ENCODE measurements around the gene ACSL5.

The ACSL5 gene

DNA sequence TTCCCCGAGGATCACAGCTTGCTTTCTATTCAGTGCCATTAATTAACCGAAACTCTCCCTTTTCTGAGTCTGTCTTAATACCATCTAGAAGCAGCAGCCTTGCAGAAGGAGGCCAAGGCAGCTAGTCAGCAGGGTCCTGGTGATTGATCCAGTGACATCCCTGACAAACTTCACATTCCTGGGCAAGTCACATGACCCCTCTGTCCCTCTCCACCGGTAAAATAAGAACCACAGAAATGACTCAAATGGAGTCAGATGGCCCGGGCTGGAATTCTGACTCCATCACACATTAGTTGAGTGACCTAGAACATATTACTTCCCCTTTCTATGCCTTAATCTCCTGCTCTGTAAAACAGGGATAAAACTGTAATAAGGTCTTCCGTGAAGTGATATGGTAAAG lies 17.2 kb upstream of the ACSL5 start:
- Histone ChIP-seq H3K4me1 (ENCODE audit: control insufficient read depth, insufficient read depth, low read length) (no peaks in the 10 kb centered on the region), H3K36me3 (ENCODE audit: control insufficient read depth, insufficient read depth, low read length) (no peaks in the 10 kb centered on the region), H3K27ac (ENCODE audit: low read depth, low read length) (no peak overlapping the region), H3K9ac (ENCODE audit: low read length) (no peak overlapping the region), H3K27me3 (ENCODE audit: control insufficient read depth, insufficient read depth, low read length) (no peaks in the 10 kb centered on the region), H3K4me3 (ENCODE audit: low read length) (no peak overlapping the region)

DNA sequence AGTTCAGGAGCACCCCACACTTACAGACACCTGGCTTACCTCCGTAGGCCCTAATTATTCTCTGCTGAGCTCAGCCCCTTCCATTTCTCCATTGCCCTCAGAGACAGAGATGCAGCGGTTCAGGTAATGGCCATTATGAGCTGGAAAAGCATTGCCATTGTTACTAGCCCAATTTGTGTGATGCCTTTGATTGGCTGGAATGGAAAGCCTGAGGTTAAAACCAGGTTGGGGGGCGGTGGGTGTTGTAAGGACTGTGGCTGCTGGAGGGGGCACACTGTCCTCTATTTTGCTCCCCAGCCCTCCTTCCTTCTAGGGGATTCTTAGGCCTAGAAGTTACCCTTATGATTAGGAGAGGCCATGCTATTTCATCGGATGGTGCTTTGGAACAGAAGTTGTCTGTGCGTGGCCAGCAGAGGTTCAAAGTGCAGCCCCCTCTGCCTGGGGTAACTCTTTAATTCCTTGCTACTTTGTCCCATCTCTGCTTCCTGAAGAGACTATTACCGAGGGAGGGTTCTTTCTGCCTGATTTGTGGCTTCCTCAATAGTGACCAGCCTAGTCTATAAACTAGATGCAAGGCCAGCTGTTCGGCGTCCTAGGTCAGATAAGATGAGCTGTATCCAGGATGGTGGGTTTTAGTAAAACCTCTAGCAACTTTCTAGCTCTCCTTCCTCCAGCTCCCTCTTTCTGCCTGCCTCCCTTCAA lies 14.2 kb upstream of the ACSL5 start:
- Histone ChIP-seq H3K27ac (ENCODE audit: low read depth, low read length) (no peak overlapping the region), H3K9ac (ENCODE audit: low read length) (no peak overlapping the region), H3K4me3 (ENCODE audit: low read length) (no peak overlapping the region), H3K36me3 (ENCODE audit: control insufficient read depth, insufficient read depth, low read length) (no peaks in the 10 kb centered on the region), H3K27me3 (ENCODE audit: control insufficient read depth, insufficient read depth, low read length) (no peaks in the 10 kb centered on the region), H3K4me1 (ENCODE audit: control insufficient read depth, insufficient read depth, low read length) (no peaks in the 10 kb centered on the region)

DNA sequence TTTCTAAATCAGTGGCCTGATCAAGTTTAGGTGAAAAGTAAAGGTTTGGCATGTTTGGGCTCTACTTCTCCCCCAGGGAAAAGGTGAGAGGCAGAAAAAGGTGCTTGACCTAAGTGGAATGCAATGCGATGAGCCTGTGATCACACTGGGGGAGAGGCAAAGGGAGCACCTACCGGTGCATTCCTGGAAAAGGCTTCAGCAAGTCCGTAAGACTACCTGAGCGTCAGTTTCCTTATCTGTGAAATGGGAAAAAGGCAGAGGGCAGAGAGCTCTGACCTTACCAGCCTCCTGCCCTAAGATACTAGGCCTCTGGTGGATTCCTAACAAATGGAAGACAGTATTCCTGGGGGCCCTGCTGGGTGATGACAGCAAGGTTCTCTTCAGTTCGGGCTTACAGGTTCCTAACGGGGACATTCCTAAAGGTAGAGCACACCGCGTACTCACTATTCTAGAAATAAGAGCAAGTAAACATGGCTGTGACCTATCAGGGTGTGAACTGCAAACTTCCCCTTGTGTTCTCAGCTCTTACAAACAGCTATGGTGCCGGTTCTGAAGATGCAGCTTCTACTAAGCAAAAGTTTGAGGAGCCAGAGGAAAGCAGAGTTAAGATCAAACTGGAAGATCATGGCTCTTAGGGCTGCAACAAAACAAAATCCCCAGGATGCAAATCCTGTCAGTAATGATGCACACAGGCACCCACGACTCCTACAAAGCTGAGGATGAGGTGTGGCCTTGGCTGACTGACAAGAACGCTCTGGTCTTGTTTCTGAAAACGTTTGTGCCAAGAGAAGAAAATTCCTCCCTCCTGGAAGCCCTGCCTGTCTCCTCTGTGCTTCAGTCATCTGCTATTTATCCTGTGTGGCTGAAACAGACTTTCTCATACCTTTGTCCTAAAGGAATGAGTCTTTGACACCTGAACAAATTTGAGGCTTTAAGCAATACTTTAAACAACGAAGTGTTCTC lies 13.3 kb upstream of the ACSL5 start:
- Histone ChIP-seq H3K4me3 (ENCODE audit: low read length) (no peak overlapping the region), H3K27me3 (ENCODE audit: control insufficient read depth, insufficient read depth, low read length) (no peaks in the 10 kb centered on the region), H3K27ac (ENCODE audit: low read depth, low read length) (no peak overlapping the region), H3K4me1 (ENCODE audit: control insufficient read depth, insufficient read depth, low read length) (no peaks in the 10 kb centered on the region), H3K36me3 (ENCODE audit: control insufficient read depth, insufficient read depth, low read length) (no peaks in the 10 kb centered on the region), H3K9ac (ENCODE audit: low read length) (no peak overlapping the region)

GRCh38 chr10:112361951-112362751 lies 11.8 kb upstream of the ACSL5 start:
- no peaks in the 10 kb centered on the region for H3K27me3 ChIP-seq (ENCODE audit: control insufficient read depth, insufficient read depth, low read length)
- H3K9ac ChIP-seq (ENCODE audit: low read length) = no peak overlapping the region
- H3K27ac ChIP-seq (ENCODE audit: low read depth, low read length) = peak overlapping the region; percentile 3
- H3K4me3 ChIP-seq (ENCODE audit: low read length) = no peak overlapping the region
- H3K36me3 ChIP-seq (ENCODE audit: control insufficient read depth, insufficient read depth, low read length) = no peaks in the 10 kb centered on the region
- H3K4me1 ChIP-seq (ENCODE audit: control insufficient read depth, insufficient read depth, low read length) = no peaks in the 10 kb centered on the region

GRCh38 chr10:112362833-112363232 lies 11.1 kb upstream of the ACSL5 start:
- Histone ChIP-seq H3K27ac (ENCODE audit: low read depth, low read length) (no peak overlapping the region), H3K27me3 (ENCODE audit: control insufficient read depth, insufficient read depth, low read length) (no peaks in the 10 kb centered on the region), H3K4me1 (ENCODE audit: control insufficient read depth, insufficient read depth, low read length) (no peaks in the 10 kb centered on the region), H3K4me3 (ENCODE audit: low read length) (no peak overlapping the region), H3K9ac (ENCODE audit: low read length) (no peak overlapping the region), H3K36me3 (ENCODE audit: control insufficient read depth, insufficient read depth, low read length) (no peaks in the 10 kb centered on the region)

DNA sequence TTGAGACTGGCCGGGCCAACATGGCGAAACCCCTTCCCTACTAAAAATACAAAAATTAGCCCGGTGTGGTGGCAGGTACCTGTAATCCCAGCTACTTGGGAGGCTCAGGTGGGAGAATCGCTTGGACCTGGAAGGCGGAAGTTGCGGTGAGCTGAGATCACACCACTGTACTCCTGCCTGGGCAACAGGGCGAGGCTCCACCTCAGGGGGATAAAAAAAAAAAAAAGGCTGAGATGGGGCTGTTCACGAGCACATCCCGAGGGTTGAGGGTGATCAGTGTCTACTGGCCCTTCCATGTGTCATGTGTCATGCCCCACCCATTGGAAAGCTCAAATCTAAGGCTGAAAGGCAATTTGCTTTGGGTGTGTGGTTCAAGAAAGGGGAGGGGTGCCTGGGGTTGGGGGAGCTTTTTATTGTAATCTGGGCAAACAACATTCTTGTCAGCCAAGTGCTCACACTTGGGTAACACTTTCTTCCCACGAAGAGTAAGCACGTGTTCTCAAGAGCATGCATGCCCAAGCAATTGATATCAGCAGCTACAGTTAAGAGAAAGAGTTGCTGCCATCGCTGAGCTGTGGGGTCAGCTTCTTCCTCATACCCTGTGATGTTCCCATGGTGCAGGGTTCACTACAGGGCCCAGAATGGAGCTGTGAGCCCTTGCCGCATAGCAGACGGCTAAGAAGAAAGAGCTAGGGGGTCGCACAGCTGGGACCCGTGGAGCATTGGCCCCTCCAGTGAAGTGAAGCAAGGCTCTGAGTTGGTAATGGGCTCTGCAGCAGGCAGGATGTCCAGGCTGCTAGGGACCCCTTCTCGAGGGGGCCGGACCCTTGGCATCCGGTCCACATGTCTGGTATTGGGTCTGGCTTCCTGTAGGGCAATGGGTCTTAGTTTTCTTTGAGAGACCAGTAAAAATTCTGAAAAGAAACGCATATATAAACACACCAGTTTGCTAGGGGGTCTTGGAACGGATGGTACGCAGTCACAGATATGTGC lies 9.9 kb upstream of the ACSL5 start:
- no peak overlapping the region for H3K27ac ChIP-seq (ENCODE audit: low read depth, low read length)

DNA sequence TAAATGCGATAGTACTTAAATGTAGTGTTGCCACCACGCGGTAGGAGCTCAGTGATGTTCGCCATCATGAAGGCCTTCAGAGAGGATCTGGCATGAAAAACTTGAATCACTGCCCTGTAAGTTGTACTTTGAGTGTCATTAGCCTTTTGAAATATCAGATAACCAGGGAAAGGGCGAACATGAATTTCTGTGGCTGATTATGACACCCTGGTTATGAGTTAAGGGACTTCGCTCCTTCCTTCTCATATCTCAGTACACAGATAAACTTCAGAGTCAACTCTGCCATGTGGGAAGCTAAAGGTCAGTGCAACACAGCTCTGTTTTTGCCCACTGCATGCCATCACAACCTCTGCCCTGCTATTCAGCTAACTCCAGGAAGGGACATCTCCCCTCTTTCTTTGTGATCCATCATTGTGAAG lies 8.9 kb upstream of the ACSL5 start:
- Histone ChIP-seq H3K9ac (ENCODE audit: low read length) (no peak overlapping the region), H3K36me3 (ENCODE audit: control insufficient read depth, insufficient read depth, low read length) (no peaks in the 10 kb centered on the region), H3K27ac (ENCODE audit: low read depth, low read length) (no peak overlapping the region), H3K4me1 (ENCODE audit: control insufficient read depth, insufficient read depth, low read length) (no peaks in the 10 kb centered on the region), H3K4me3 (ENCODE audit: low read length) (no peak overlapping the region), H3K27me3 (ENCODE audit: control insufficient read depth, insufficient read depth, low read length) (no peaks in the 10 kb centered on the region)

More for the DNA sequence above, 9.9 kb upstream of the ACSL5 start:
- H3K9ac ChIP-seq (ENCODE audit: low read length) = no peak overlapping the region
- H3K27me3 ChIP-seq (ENCODE audit: control insufficient read depth, insufficient read depth, low read length) = no peaks in the 10 kb centered on the region
- H3K36me3 ChIP-seq (ENCODE audit: control insufficient read depth, insufficient read depth, low read length) = no peaks in the 10 kb centered on the region
- no peaks in the 10 kb centered on the region for H3K4me1 ChIP-seq (ENCODE audit: control insufficient read depth, insufficient read depth, low read length)
- H3K4me3 ChIP-seq (ENCODE audit: low read length) = no peak overlapping the region

GRCh38 chr10:112365451-112365850 lies 8.5 kb upstream of the ACSL5 start:
- Histone ChIP-seq H3K27me3 (ENCODE audit: control insufficient read depth, insufficient read depth, low read length) (no peaks in the 10 kb centered on the region), H3K27ac (ENCODE audit: low read depth, low read length) (no peak overlapping the region), H3K9ac (ENCODE audit: low read length) (no peak overlapping the region), H3K4me1 (ENCODE audit: control insufficient read depth, insufficient read depth, low read length) (no peaks in the 10 kb centered on the region), H3K36me3 (ENCODE audit: control insufficient read depth, insufficient read depth, low read length) (no peaks in the 10 kb centered on the region), H3K4me3 (ENCODE audit: low read length) (no peak overlapping the region)

DNA sequence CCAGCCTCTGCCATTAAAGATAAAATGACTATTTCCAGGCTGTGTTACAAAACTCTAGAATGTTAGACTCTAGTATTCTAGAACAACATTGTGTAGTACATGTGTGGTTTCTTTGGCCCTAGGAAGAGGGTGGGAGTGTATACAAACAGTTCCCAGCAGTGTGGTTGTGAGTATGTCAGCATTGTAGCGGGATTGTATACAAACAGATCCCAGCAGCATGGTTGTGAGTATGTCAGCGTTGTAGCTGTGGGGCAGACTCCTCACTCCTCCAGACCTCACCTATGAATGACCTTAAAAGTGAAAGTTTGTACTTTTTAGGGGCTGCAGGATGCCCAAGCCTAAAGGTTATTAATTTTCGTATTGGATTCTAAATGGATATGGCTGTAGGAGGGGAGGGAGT lies 6.9 kb upstream of the ACSL5 start:
- Histone ChIP-seq H3K4me1 (ENCODE audit: control insufficient read depth, insufficient read depth, low read length) (no peaks in the 10 kb centered on the region), H3K27me3 (ENCODE audit: control insufficient read depth, insufficient read depth, low read length) (no peaks in the 10 kb centered on the region), H3K27ac (ENCODE audit: low read depth, low read length) (no peak overlapping the region), H3K9ac (ENCODE audit: low read length) (no peak overlapping the region), H3K4me3 (ENCODE audit: low read length) (no peak overlapping the region), H3K36me3 (ENCODE audit: control insufficient read depth, insufficient read depth, low read length) (no peaks in the 10 kb centered on the region)

DNA sequence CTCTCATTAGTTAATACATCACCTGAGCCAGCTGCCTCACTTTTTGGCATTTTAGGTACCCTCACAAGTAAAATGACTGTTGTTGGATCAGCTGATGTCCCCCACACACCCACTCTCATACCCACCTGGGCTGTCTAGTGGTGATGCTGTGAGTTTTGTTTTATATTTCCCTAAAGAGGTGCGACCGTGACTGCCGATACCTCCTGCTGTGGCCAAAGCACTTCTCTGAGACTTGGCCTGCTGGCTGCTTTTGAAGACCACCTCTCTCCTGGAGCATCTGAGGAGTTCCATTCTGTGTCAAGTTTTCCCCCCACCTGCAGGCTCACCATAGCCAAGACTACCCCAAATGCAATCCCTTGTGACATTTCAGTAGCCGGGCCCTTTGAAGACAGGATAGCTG lies 6.4 kb upstream of the ACSL5 start:
- Histone ChIP-seq H3K9ac (ENCODE audit: low read length) (no peak overlapping the region), H3K4me3 (ENCODE audit: low read length) (no peak overlapping the region), H3K4me1 (ENCODE audit: control insufficient read depth, insufficient read depth, low read length) (no peaks in the 10 kb centered on the region), H3K27ac (ENCODE audit: low read depth, low read length) (no peak overlapping the region), H3K36me3 (ENCODE audit: control insufficient read depth, insufficient read depth, low read length) (no peaks in the 10 kb centered on the region), H3K27me3 (ENCODE audit: control insufficient read depth, insufficient read depth, low read length) (no peaks in the 10 kb centered on the region)

GRCh38 chr10:112369495-112370423 lies 4.2 kb upstream of the ACSL5 start:
- H3K36me3 ChIP-seq (ENCODE audit: control insufficient read depth, insufficient read depth, low read length) = no peaks in the 10 kb centered on the region
- H3K27me3 ChIP-seq (ENCODE audit: control insufficient read depth, insufficient read depth, low read length) = no peaks in the 10 kb centered on the region
- no peaks in the 10 kb centered on the region for H3K4me1 ChIP-seq (ENCODE audit: control insufficient read depth, insufficient read depth, low read length)
- no peak overlapping the region for H3K27ac ChIP-seq (ENCODE audit: low read depth, low read length)
- no peak overlapping the region for H3K9ac ChIP-seq (ENCODE audit: low read length)
- H3K4me3 ChIP-seq (ENCODE audit: low read length) = no peak overlapping the region

All from rectal smooth muscle tissue (tissue), 1 donor.